ENCODE measurements around the gene ZBTB5.
A peak's percentile ranks its signal among the peaks of the same experiment; 100 is the strongest.
"Not testable (repeated sequence)": the region's sequence is repeated elsewhere in the genome, so short reads cannot be mapped to it uniquely, and the experiment has no call there.

The ZBTB5 gene, protein sequence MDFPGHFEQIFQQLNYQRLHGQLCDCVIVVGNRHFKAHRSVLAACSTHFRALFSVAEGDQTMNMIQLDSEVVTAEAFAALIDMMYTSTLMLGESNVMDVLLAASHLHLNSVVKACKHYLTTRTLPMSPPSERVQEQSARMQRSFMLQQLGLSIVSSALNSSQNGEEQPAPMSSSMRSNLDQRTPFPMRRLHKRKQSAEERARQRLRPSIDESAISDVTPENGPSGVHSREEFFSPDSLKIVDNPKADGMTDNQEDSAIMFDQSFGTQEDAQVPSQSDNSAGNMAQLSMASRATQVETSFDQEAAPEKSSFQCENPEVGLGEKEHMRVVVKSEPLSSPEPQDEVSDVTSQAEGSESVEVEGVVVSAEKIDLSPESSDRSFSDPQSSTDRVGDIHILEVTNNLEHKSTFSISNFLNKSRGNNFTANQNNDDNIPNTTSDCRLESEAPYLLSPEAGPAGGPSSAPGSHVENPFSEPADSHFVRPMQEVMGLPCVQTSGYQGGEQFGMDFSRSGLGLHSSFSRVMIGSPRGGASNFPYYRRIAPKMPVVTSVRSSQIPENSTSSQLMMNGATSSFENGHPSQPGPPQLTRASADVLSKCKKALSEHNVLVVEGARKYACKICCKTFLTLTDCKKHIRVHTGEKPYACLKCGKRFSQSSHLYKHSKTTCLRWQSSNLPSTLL

GRCh38 chr9:37465249-37466036 lies at the start of gene ZBTB5:
Gene ZBTB5 (minus strand): TSS chr9:37465450. CDS start chr9:37442551, 22,899 bp downstream.
- peak; percentile 93 to 100 (median 99) for DNase-seq

GRCh38 chr9:37514999-37515398 lies 49.7 kb upstream of the ZBTB5 start:
- no peak for DNase-seq

DNA sequence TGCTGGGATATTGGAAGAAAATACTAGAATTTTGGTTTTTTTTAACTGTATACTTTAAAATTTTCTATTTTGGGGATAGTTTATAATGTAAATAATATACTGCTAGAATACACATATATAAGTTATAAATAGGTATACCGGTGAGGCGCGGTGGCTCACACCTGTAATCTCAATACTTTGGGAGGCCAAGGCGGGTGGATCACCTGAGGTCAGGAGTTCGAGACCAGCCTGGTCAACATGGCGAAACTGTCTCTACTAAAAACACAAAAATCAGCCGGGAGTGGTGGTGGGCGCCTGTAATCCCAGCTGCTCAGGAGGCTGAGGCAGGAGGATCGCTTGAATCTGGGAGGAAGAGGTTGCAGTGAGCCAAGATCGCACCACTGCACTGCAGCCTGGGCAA lies 49.2 kb upstream of the ZBTB5 start:
- DNase-seq = not testable (repeated sequence)

DNA sequence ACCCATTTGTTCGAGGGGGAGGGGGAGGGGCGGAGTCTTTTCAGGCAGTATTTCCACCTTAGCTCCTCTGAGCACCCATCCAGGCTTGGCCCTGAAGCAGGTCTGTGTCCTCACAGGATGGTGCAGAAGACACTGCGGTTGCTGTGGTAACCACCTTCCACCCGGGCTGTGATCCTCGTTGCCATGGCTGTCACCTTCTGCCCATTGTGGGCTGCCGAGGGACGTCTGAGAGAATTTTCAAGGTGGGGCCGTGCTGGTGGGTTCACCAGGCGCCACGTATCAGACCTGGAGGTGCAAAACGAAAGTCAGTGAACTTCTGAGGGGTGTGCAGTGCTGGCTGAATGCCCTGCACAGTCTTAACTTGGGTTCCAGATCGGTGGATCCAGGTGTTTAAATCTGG lies 47.2 kb upstream of the ZBTB5 start:
- DNase-seq = no peak

- no peak for DNase-seq
Observed at GRCh38 chr9:37511016-37512010, 46.1 kb upstream of the ZBTB5 start.

DNA sequence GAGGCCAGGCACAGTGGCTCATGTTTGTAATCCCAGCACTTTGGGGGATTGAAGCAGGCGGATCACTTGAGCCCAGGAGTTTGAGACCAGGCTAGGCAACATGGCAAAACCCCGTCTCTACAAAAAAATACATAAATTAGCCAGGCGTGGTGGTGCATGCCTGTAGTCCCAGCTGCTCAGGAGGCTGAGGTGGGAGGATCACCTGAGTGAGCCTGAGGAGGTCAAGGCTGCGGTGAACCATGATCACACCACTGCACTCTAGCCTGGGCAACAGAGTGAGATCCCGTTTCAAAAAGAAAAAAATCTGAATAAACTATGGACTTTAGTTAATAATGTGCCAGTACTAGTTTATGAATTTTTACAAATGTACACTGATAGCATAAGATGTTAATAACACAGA lies 44.8 kb upstream of the ZBTB5 start:
- DNase-seq = not testable (repeated sequence)

- DNase-seq = no peak
Observed at GRCh38 chr9:37509536-37509935, 44.3 kb upstream of the ZBTB5 start.

GRCh38 chr9:37508834-37509206 lies 43.6 kb upstream of the ZBTB5 start:
- peak in 1 of 58 donors; percentile 4 for DNase-seq

- DNase-seq = no peak
Observed at GRCh38 chr9:37508135-37508833, 43.0 kb upstream of the ZBTB5 start.

DNA sequence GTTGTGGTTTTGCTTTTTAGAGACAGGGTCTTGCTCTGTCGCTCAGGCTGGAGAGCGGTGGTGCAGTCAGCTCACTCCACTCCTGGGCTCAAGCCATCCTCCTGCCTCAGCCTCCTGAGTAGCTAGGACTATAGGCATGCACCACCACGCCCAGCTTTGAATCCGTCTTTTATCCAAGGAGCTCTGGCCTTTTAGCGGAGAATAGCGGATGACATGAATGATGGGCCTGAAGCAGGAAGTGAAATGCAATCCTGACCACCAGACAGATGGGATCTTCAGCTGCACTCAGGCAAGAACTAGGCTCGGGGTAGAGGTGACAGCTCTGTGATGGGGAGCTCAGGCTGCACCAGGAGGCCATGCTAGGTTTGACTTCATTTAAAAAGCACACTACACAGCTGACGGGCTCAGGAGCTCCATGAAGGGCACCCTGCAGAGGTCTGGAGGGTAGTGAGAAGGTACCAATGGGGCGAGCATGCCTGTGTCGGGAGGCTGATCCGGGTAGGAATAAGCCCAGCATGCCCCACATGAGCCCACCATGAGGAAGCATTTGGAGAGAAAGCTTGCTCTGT lies 42.4 kb upstream of the ZBTB5 start:
- DNase-seq = no peak

GRCh38 chr9:37504605-37505004 lies 39.4 kb upstream of the ZBTB5 start:
- no peak for DNase-seq

DNA sequence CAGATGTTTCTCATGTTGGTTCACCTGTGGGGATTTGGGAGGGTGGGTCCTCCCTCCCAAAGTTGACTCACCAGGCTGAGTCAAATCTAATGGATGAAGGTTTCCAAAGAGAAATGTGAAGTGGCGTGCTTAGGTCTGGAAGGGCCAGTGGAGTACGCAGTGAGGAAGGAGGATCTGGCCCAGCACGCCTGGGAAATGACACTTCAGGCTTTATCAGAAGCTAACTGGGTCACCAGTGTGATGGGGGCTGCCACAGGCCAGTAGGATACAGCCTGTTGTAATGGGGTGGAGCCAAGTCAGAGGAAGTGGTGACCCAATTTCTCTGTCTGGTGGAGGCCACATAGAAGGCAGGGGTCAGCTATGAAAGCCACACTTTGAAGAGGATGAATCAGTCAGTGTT lies 38.5 kb upstream of the ZBTB5 start:
- DNase-seq = no peak

- DNase-seq = no peak
Observed at GRCh38 chr9:37501957-37502596, 36.8 kb upstream of the ZBTB5 start.

GRCh38 chr9:37499297-37499696 lies 34.0 kb upstream of the ZBTB5 start:
- DNase-seq = no peak

- no peak for DNase-seq
Observed at GRCh38 chr9:37498457-37498856, 33.2 kb upstream of the ZBTB5 start.

GRCh38 chr9:37497320-37497719 lies 32.1 kb upstream of the ZBTB5 start:
- no peak for DNase-seq

GRCh38 chr9:37496020-37496419 lies 30.8 kb upstream of the ZBTB5 start:
- no peak for DNase-seq

- DNase-seq = no peak
Observed at GRCh38 chr9:37495571-37495970, 30.3 kb upstream of the ZBTB5 start.

DNA sequence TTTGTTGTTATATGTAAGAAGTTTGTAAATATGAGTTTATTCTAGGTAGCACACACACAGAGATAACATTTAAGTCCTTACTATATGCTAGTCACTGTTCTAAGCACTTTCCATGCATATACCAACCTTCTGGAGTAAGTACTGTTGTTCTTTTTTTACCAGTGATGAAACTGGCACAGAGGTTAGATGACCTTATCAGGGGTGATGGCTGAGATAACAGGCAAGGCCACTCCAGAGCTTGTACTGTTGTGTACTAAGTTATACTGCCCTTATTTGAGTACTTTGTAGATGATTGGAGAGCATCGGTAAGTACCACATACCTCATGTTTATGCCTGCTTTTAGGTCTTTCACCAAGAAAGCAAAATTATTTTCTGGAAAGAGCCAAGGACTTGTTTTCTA lies 26.7 kb upstream of the ZBTB5 start:
- no peak for DNase-seq

Data from anterior cingulate cortex (tissue), 58 donors.